GM23248 (cell line): Measurements from ENCODE around the gene GVQW3. TPM values are rescaled to one million over a fixed set of nuclear protein-coding genes. Genes with fewer than 3 reads are reported as not detected.

Experiments
- DNase-seq: peaks from one replicate; pipeline ENCODE4 v3.0.0-alpha.2; 2015
- H2AFZ ChIP-seq: fragments of 200-600 bp; sonication (generic); 2 replicates; pipeline ENCODE4 v1.6.1; 2016; ENCODE audit warnings: antibody characterized with exemption
- H3F3A ChIP-seq: fragments of 200-600 bp; sonication (generic); 2 replicates; pipeline ENCODE4 v1.6.1; 2016; ENCODE audit warnings: mild to moderate bottlenecking, antibody characterized with exemption, mixed run types; ENCODE audit not compliant: insufficient read depth
- H3K27ac ChIP-seq: fragments of 200-600 bp; sonication (generic); 2 replicates; pipeline ENCODE4 v1.5.1; 2016; ENCODE audit warnings: mild to moderate bottlenecking
- H3K27me3 ChIP-seq: fragments of 200-600 bp; sonication (generic); replicated peaks from 2 replicates; pipeline ENCODE4 v1.6.1; 2016; ENCODE audit warnings: mild to moderate bottlenecking; ENCODE audit not compliant: insufficient read depth
- H3K36me3 ChIP-seq: fragments of 200-600 bp; sonication (generic); 2 replicates; pipeline ENCODE4 v1.6.1; 2016; ENCODE audit warnings: low read depth, mild to moderate bottlenecking
- H3K4me1 ChIP-seq: fragments of 200-600 bp; sonication (generic); 2 replicates; pipeline ENCODE4 v1.6.1; 2016; ENCODE audit warnings: mild to moderate bottlenecking; ENCODE audit not compliant: insufficient read depth
- H3K4me2 ChIP-seq: fragments of 200-600 bp; sonication (generic); one replicate; pipeline ENCODE4 v1.6.1; 2016; ENCODE audit warnings: mild to moderate bottlenecking; ENCODE audit not compliant: unreplicated experiment
- H3K4me3 ChIP-seq: fragments of 200-600 bp; sonication (generic); 2 replicates; pipeline ENCODE4 v1.5.1; 2016; ENCODE audit warnings: mild to moderate bottlenecking
- H3K79me2 ChIP-seq: fragments of 200-600 bp; sonication (generic); 2 replicates; pipeline ENCODE4 v1.6.1; 2016; ENCODE audit warnings: mild to moderate bottlenecking; ENCODE audit not compliant: insufficient read depth
- H3K9ac ChIP-seq: fragments of 200-600 bp; sonication (generic); 2 replicates; pipeline ENCODE4 v1.6.1; 2016; ENCODE audit warnings: mild to moderate bottlenecking
- H3K9me2 ChIP-seq: fragments of 200-600 bp; sonication (generic); 2 replicates; pipeline ENCODE4 v1.6.1; 2016; ENCODE audit warnings: mixed run types, mild to moderate bottlenecking, moderate library complexity; ENCODE audit not compliant: insufficient read depth
- H3K9me3 ChIP-seq: fragments of 200-600 bp; sonication (generic); one replicate; pipeline ENCODE4 v1.6.1; 2017; ENCODE audit warnings: low read depth
- H4K20me1 ChIP-seq: fragments of 200-600 bp; sonication (generic); 2 replicates; pipeline ENCODE4 v1.6.0; 2016; ENCODE audit not compliant: insufficient read depth
- EZH2 ChIP-seq: fragments of 200-600 bp; sonication (generic); IDR thresholded peaks from 2 replicates; pipeline ENCODE4 v1.6.1; 2018; ENCODE audit warnings: antibody characterized with exemption, mild to moderate bottlenecking; ENCODE audit not compliant: insufficient read depth, poor library complexity, severe bottlenecking
- EZH2phosphoT487 ChIP-seq: fragments of 200-600 bp; sonication (generic); IDR thresholded peaks from 2 replicates; pipeline ENCODE4 v1.6.1; 2018; ENCODE audit warnings: antibody characterized with exemption, moderate library complexity, mild to moderate bottlenecking, low read depth; ENCODE audit not compliant: insufficient read depth
- WGBS, 2 experiments: methylation state at CpG; one replicate each; pipeline ENCODE4 v1.1.6; 2015 to 2017; ENCODE audit warnings: low lambda C conversion rate in 2 of 2, low coverage in 1 of 2; ENCODE audit errors: missing lambda C conversion rate in 2 of 2; 5-methylcytosine and 5-hydroxymethylcytosine counted together
- in situ Hi-C: fragments of 300-500 bp; cut with MboI; formaldehyde crosslinking; loops from 2 replicates; pipeline ENCODE4 v1.15.0; 2020
- polyA plus RNA-seq: library from polyadenylated mRNA; unstranded; fragments of >200 nt; fragmentation: Nextera tagmentation; extraction: Ambion mirVana; gene quantifications from 2 replicates; pipeline ENCODE4 v1.2.1, GENCODE V29; 2016
- total RNA-seq: library from RNA; depleted of rRNA; stranded (reverse); fragments of >200 nt; shearing (Covaris generic); gene quantifications from 2 replicates; pipeline ENCODE4 v1.2.3, GENCODE V29; 2014

Gene GVQW3
- total and polyA plus RNA-seq, 2 experiments from 2014 or later: 0.54 to 0.76 TPM

DNA sequence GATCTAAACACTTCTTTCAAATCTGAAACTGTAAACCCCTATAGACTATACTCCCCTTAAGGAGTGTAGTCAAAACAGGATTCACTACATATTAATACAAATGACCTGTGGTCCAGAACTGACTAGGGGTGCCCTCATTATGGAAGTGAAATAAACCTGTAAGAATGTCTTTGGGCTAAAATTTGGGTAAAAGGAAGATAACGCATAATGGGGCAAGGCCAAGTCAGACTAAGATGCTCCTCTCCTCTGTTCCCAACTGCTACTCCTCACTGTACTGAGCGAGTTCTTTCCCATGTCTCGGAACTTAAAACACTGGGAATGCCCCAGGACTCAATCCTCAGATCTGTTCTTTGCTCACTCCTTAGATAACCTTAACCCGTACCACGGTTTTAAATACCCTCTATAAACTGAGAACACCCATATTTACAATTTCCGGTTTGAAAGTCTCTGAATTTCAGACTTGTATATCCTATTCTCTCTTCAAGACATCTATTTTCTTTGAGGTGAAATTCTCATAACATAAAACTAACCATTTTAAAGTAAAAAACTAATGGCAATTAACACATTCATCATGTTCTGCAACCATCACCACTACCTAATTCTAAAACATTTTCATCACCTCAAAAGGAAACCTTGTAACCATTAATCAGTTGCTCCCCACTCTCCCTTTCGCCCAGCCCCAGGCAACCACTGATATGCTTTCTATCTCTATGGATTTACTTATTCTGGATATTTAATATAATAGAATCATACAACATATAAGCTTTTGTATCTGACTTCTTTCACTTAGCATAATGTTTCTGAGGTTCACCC is 4.2 kb upstream of the GVQW3 start:
- Histone ChIP-seq H2AFZ (no peak overlapping the region), H3K9ac (no peak overlapping the region), H3K79me2 (peaks cover 86% of the 10 kb centered on the region), H3F3A (peaks cover 6% of the 10 kb centered on the region), H3K9me2 (no peaks in the 10 kb centered on the region), H3K27ac (no peak overlapping the region), H3K27me3 (no peaks in the 10 kb centered on the region), H3K4me3 (no peak overlapping the region), H3K4me2 (no peak overlapping the region), H3K36me3 (no peaks in the 10 kb centered on the region), H3K9me3 (no peaks in the 10 kb centered on the region), H4K20me1 (no peaks in the 10 kb centered on the region), H3K4me1 (peaks cover 26% of the 10 kb centered on the region)
- in situ Hi-C loops: no loop called here
- TF ChIP-seq EZH2: no peak
- TF ChIP-seq EZH2phosphoT487: no peak
- DNase-seq: no peak
- WGBS, 2 experiments: 94 to 97% methylated on average over 7 of the region's 7 CpGs

DNA sequence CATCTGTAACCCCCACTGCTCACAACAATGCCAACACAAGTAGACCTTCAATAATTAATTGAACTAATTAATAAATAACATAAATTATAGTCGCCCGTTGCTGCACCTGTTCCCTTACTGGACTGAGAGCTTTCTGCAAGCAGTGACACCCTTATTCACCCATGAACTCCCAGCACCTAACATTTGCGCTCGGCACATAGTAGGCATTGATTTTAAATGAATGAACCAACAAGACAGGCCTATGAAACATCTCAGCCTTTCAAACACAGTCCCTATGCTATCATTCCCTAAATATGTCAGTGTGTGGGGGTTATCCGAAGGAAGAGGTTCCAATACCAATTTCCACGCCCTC is 1.3 kb upstream of the GVQW3 start:
- Histone ChIP-seq H3K9ac (peak overlapping the region; percentile 89), H4K20me1 (no peaks in the 10 kb centered on the region), H3K4me2 (peak overlapping the region; percentile 91), H3K36me3 (no peaks in the 10 kb centered on the region), H3K79me2 (peaks cover 58% of the 10 kb centered on the region), H3K9me2 (no peaks in the 10 kb centered on the region), H3F3A (0 out of 2 replicates have a peak, but pooled peaks cover 3% of the 10 kb centered on the region), H3K27me3 (no peaks in the 10 kb centered on the region), H3K4me3 (peak overlapping the region; percentile 93), H2AFZ (peak overlapping the region; percentile 85), H3K9me3 (no peaks in the 10 kb centered on the region), H3K27ac (peak overlapping the region; percentile 60), H3K4me1 (peaks cover 23% of the 10 kb centered on the region)
- no peak for DNase-seq
- in situ Hi-C loops: no loop called here
- TF ChIP-seq EZH2 (no peak), EZH2phosphoT487 (no peak)
- WGBS, 2 experiments: 11 to 13% methylated on average over 6 of the region's 6 CpGs

DNA sequence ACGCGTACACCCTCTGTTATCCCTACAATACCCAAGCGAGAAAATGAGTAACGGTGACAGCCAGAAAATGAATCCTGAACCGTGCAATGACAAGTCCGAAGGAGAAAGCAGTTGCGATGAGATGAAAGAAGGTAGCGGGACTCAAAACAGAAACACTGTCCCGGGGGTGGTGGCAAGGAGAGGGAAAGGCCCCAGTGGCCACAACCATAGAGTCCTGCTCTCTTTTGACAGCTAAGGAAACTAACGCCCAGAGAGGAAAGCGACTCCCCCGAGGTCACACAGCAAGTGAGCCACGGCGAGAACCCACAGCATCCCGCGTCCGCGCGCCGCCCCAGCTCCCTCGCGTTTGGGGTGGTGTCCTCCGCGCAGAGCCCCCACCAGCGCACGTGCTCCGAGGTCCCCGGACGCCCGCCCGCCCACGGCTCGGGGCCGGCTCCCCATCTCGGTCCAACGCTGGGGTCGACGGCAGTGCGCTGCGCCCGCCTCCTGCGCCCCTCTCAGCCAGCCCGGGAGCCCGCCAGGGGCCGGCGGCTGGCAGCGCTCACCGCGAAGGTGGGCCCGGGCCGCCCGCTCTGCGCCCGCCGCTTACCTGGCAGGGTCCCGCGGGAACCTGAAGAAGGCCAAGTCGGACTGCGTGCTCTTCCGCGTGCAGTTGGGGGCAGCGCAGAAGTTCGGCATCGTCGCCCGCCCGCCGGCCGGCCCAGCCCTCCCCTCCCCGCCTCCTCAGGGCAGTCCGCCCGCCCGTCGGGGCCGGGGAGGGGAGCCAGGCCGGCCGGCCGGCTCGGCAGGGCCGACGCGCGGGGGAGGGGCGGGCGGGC is 755 bp upstream of the GVQW3 start:
- Histone ChIP-seq H4K20me1 (no peaks in the 10 kb centered on the region), H3K4me1 (peaks cover 17% of the 10 kb centered on the region), H3K4me2 (peak overlapping the region; percentile 91), H3K9me3 (no peaks in the 10 kb centered on the region), H3K36me3 (no peaks in the 10 kb centered on the region), H3K27me3 (no peaks in the 10 kb centered on the region), H3K9me2 (no peaks in the 10 kb centered on the region), H2AFZ (peak overlapping the region; percentile 85), H3K79me2 (peaks cover 52% of the 10 kb centered on the region), H3F3A (0 out of 2 replicates have a peak, but pooled peaks cover 3% of the 10 kb centered on the region), H3K4me3 (peak overlapping the region; percentile 93), H3K27ac (peak overlapping the region; percentile 60), H3K9ac (peak overlapping the region; percentile 89)
- TF ChIP-seq EZH2 (no peak), EZH2phosphoT487 (no peak)
- peak; percentile 62 for DNase-seq
- WGBS, 2 experiments: 0 to 2% methylated on average over 38 to 67 of the region's 85 CpGs
- in situ Hi-C loops: no loop called here

DNA sequence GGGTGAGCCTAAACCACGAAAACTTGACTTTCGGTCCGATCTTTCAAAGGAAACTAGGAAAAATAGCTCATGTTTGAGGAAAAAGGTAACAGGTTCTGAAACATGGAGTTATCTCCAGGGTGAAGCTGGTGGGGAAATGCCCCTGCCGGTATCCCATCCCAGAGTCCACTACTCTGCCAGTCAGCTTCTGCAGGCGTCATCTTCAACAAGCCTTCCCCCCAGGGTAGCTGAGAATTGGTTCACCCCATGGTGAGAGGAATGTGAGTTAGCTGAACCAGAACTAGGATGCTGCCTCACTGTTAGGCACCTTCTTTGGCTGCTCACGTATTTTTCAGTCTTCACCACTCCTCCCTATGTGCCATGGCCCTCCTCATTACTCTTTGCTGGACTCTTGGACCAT is 1.1 kb downstream of the GVQW3 start:
- Histone ChIP-seq H3K9me2 (no peaks in the 10 kb centered on the region), H3K9me3 (no peaks in the 10 kb centered on the region), H3K9ac (no peak overlapping the region), H2AFZ (peak overlapping the region; percentile 98), H3K27me3 (no peaks in the 10 kb centered on the region), H3K4me2 (peak overlapping the region; percentile 89), H4K20me1 (no peaks in the 10 kb centered on the region), H3K36me3 (no peaks in the 10 kb centered on the region), H3K79me2 (peaks cover 33% of the 10 kb centered on the region), H3F3A (0 out of 2 replicates have a peak, but pooled peaks cover 3% of the 10 kb centered on the region), H3K4me3 (peak overlapping the region; percentile 93), H3K4me1 (peaks cover 14% of the 10 kb centered on the region), H3K27ac (no peak overlapping the region)
- peak; percentile 9 for DNase-seq
- WGBS, 2 experiments: 65 to 75% methylated on average over 6 of the region's 6 CpGs
- in situ Hi-C loops: no loop called here
- TF ChIP-seq EZH2: no peak
- no peak for TF ChIP-seq EZH2phosphoT487
